Bronchial smooth muscle cell (primary cell): ENCODE results near the gene PTPN11. TPM values are rescaled to one million over a fixed set of nuclear protein-coding genes. Genes with fewer than 3 reads are reported as not detected.

Experiments
- total RNA-seq: library from RNA; depleted of rRNA; stranded (reverse); fragments of >200 nt; gene quantifications from 2 replicates; pipeline ENCODE4 v1.2.1, GENCODE V29; 2014

PTPN11 gene
- total RNA-seq = 86.4 and 110 TPM in 2 replicates

GRCh38 chr12:112418608-112419296 lies at the start of gene PTPN11:
TSS of gene PTPN11 (plus strand) at chr12:112418947. CDS start at chr12:112419112, 165 bp downstream.

GRCh38 chr12:112381883-112382796 lies 36.6 kb upstream of the PTPN11 start, which contains the start of gene HECTD4:
TSS of gene HECTD4 (minus strand) at chr12:112382431. CDS start at chr12:112382128, 303 bp downstream.

GRCh38 chr12:112409064-112409905 lies 9.5 kb upstream of the PTPN11 start, which contains the start of gene RPL6:
TSS of gene RPL6 (minus strand) at chr12:112409605. CDS start at chr12:112408656, 949 bp downstream.

Other genes starting within 250 kb of the PTPN11 start
- 19.7 and 21.7 TPM in 2 replicates for gene HECTD4, start 36.5 kb upstream of the PTPN11 start, total RNA-seq
- gene RPL6, start 9.3 kb upstream of the PTPN11 start, total RNA-seq = 405 and 732 TPM in 2 replicates